OCI-LY7 (cell line): ENCODE data around the gene JAZF1. TPM values are rescaled to one million over a fixed set of nuclear protein-coding genes. Genes with fewer than 3 reads are reported as not detected.

Experiments
- BruUV-seq: library from RNA; stranded (reverse); fragments of 400-500 nt; replicated peaks from 2 replicates; lab custom pipeline; 2021; lab: Mats Ljungman, UMichigan
- CTCF ChIA-PET: fragments of 300-600 bp; sonication (Branson Sonifier 250); formaldehyde crosslinking; loops from one replicate; lab custom pipeline; 2022; ENCODE audit warnings: antibody characterized with exemption; ENCODE audit not compliant: unreplicated experiment; lab: Charles Lee
- POLR2A ChIA-PET: fragments of 300-600 bp; sonication (Branson Sonifier 250); formaldehyde crosslinking; loops from one replicate; lab custom pipeline; 2022; ENCODE audit warnings: antibody characterized with exemption; lab: Charles Lee
- DNase-seq: peaks from one replicate; pipeline ENCODE4 v3.0.0-alpha.2; 2015; ENCODE audit warnings: low spot score
- H2AFZ ChIP-seq: fragments of 200-600 bp; sonication (generic), shearing (Covaris generic); 2 replicates; pipeline ENCODE4 v1.6.1; 2014; ENCODE audit warnings: mild to moderate bottlenecking, antibody characterized with exemption, low read length, moderate library complexity
- H3K27ac ChIP-seq: fragments of 200-600 bp; sonication (generic); 2 replicates; pipeline ENCODE4 v1.5.1; 2014; ENCODE audit warnings: mixed run types, low read depth, mild to moderate bottlenecking, moderate library complexity, low read length, inconsistent platforms; ENCODE audit not compliant: poor library complexity, severe bottlenecking
- H3K36me3 ChIP-seq: fragments of 200-600 bp; sonication (generic); 2 replicates; pipeline ENCODE4 v1.6.1; 2014; ENCODE audit warnings: mild to moderate bottlenecking, antibody characterized with exemption, low read length, moderate library complexity, mixed read lengths; ENCODE audit not compliant: insufficient read depth
- H3K4me1 ChIP-seq: fragments of 200-600 bp; sonication (generic); 2 replicates; pipeline ENCODE4 v1.5.1; 2014; ENCODE audit warnings: mild to moderate bottlenecking, low read length; ENCODE audit not compliant: insufficient read depth, poor library complexity, severe bottlenecking
- H3K4me2 ChIP-seq: fragments of 200-600 bp; sonication (generic); 2 replicates; pipeline ENCODE4 v1.6.1; 2014; ENCODE audit warnings: mild to moderate bottlenecking, low read length
- H3K4me3 ChIP-seq: fragments of 200-600 bp; sonication (generic); 2 replicates; pipeline ENCODE4 v1.5.1; 2014; ENCODE audit warnings: mild to moderate bottlenecking, low read depth, low read length; ENCODE audit not compliant: poor library complexity, severe bottlenecking
- H3K79me2 ChIP-seq: fragments of 200-600 bp; sonication (generic); 2 replicates; pipeline ENCODE4 v1.6.1; 2016; ENCODE audit warnings: low read depth, mild to moderate bottlenecking, low read length, moderate library complexity, mixed read lengths; ENCODE audit not compliant: insufficient read depth
- H3K9me2 ChIP-seq: fragments of 200-600 bp; sonication (generic); 2 replicates; pipeline ENCODE4 v1.6.1; 2016; ENCODE audit warnings: mild to moderate bottlenecking, low read length, mixed read lengths; ENCODE audit not compliant: insufficient read depth
- H3K9me3 ChIP-seq: fragments of 200-600 bp; sonication (generic); 2 replicates; pipeline ENCODE4 v1.6.1; 2014; ENCODE audit warnings: mild to moderate bottlenecking, mixed run types, low read length, mixed read lengths
- H4K20me1 ChIP-seq: fragments of 200-600 bp; sonication (generic); 2 replicates; pipeline ENCODE4 v1.6.1; 2014; ENCODE audit warnings: mild to moderate bottlenecking, antibody characterized with exemption, low read length, moderate library complexity, mixed read lengths; ENCODE audit not compliant: insufficient read depth
- CTCF ChIP-seq: fragments of 200-600 bp; sonication (generic); conservative IDR thresholded peaks from 2 replicates; pipeline ENCODE4 v1.5.1; 2014; ENCODE audit warnings: mild to moderate bottlenecking, antibody characterized with exemption, low read length, moderate library complexity, mixed read lengths
- EZH2phosphoT487 ChIP-seq: fragments of 200-600 bp; sonication (generic); IDR thresholded peaks from 2 replicates; pipeline ENCODE4 v1.6.1; 2018; ENCODE audit warnings: low read depth, borderline replicate concordance, mild to moderate bottlenecking, mixed run types, antibody characterized with exemption, low read length, moderate library complexity, mixed read lengths
- intact Hi-C: fragments of 100-400 bp; cut with micrococcal nuclease; formaldehyde crosslinking; loops from one replicate; pipeline ENCODE4 v1.10.0; 2022; ENCODE audit not compliant: unreplicated experiment
- total RNA-seq, 2 experiments: library from RNA; depleted of rRNA in 1 of 2; stranded (reverse); fragments of >200 nt in 1 of 2; shearing (Covaris generic) in 1 of 2; gene quantifications; 2 replicates each; pipeline ENCODE4 v1.2.3, GENCODE V29; 2014 to 2022

The JAZF1 gene
- total RNA-seq, 2 experiments from 2014 or later, result 6.3 to 25.0 TPM

- BruUV-seq, result no TSS peak
- Histone ChIP-seq H3K36me3 (no peaks in the 10 kb centered on the region), H4K20me1 (peaks cover 2% of the 10 kb centered on the region; the same call in 1 of the 2 replicates), H3K4me3 (no peak overlapping the region), H3K79me2 (no peaks in the 10 kb centered on the region), H2AFZ (no peak overlapping the region), H3K9me3 (no peaks in the 10 kb centered on the region), H3K27ac (no peak overlapping the region), H3K4me2 (no peak overlapping the region), H3K4me1 (no peaks in the 10 kb centered on the region), H3K9me2 (no peaks in the 10 kb centered on the region)
- DNase-seq, result no peak
- intact Hi-C loops, result no loop called here
- CTCF ChIA-PET, result no interaction called here
- TF ChIP-seq CTCF, result no peak
- no peak for TF ChIP-seq EZH2phosphoT487
- POLR2A ChIA-PET, result interaction anchor here (0.9 kb wide), 1 partner anchor 56 kb away, joined by 3 read pairs; no protein-coding TSS in a partner anchor
These were observed 77.8 kb downstream of the JAZF1 start for GRCh38 chr7:28102797-28103196.

- Histone ChIP-seq H3K4me1 (peaks cover 7% of the 10 kb centered on the region), H3K36me3 (no peaks in the 10 kb centered on the region; the same call in 1 of the 2 replicates), H3K27ac (no peak overlapping the region), H4K20me1 (0 out of 2 replicates have a peak, but pooled peaks cover 4% of the 10 kb centered on the region), H3K9me2 (no peaks in the 10 kb centered on the region), H3K4me3 (no peak overlapping the region), H3K9me3 (no peaks in the 10 kb centered on the region), H3K79me2 (no peaks in the 10 kb centered on the region), H2AFZ (no peak overlapping the region), H3K4me2 (no peak overlapping the region)
- intact Hi-C loops, result loop anchor here (5.0 to 10.0 kb wide), 2 partner anchors 86 to 172 kb away; partner anchors contain the start of gene JAZF1
- ChIA-PET POLR2A (interaction anchor here (0.7 to 1.0 kb wide), 3 partner anchors 87 to 483 kb away, joined by 3 to 4 read pairs (median 3); no protein-coding TSS in a partner anchor), CTCF (interaction anchor here (0.8 kb wide), 1 partner anchor 35 kb away, joined by 7 read pairs; no protein-coding TSS in a partner anchor)
- DNase-seq, result peak; percentile 60
- BruUV-seq, result no TSS peak
- TF ChIP-seq CTCF (peak; percentile 97), EZH2phosphoT487 (no peak)
These were observed 83.9 kb downstream of the JAZF1 start for GRCh38 chr7:28096713-28097112.

GRCh38 chr7:28095231-28095630, 85.4 kb downstream of the JAZF1 start:
- ChIA-PET POLR2A (no interaction called here), CTCF (no interaction called here)
- no TSS peak for BruUV-seq
- H2AFZ ChIP-seq, result no peak overlapping the region
- H4K20me1 ChIP-seq, result 0 out of 2 replicates have a peak, but pooled peaks cover 4% of the 10 kb centered on the region
- H3K4me1 ChIP-seq, result peaks cover 7% of the 10 kb centered on the region
- H3K79me2 ChIP-seq, result no peaks in the 10 kb centered on the region
- H3K9me2 ChIP-seq, result no peaks in the 10 kb centered on the region
- H3K4me3 ChIP-seq, result no peak overlapping the region
- intact Hi-C loops, result loop anchor here (5.0 to 10.0 kb wide), 2 partner anchors 87 to 170 kb away; partner anchors contain the start of gene JAZF1
- TF ChIP-seq CTCF (no peak), EZH2phosphoT487 (no peak)
- H3K27ac ChIP-seq, result no peak overlapping the region
- no peak overlapping the region for H3K4me2 ChIP-seq
- no peaks in the 10 kb centered on the region; the same call in 1 of the 2 replicates for H3K36me3 ChIP-seq
- no peak for DNase-seq
- H3K9me3 ChIP-seq, result no peaks in the 10 kb centered on the region
